Muscle of leg (tissue), 11 donors: ENCODE data around the gene GLIPR2. TPM values are rescaled to one million over a fixed set of nuclear protein-coding genes. Genes with fewer than 3 reads are reported as not detected.

Source experiments
- DNase-seq: peaks from one replicate; pipeline ENCODE4 v3.0.0; 2013
- H3K27ac ChIP-seq: one replicate; pipeline ENCODE4 v1.5.1; 2013; ENCODE audit warnings: mild to moderate bottlenecking, low read length, control low read depth
- H3K27me3 ChIP-seq: one replicate; pipeline ENCODE4 v1.6.1; 2013; ENCODE audit warnings: low read length; ENCODE audit not compliant: control insufficient read depth, insufficient read depth
- H3K36me3 ChIP-seq: one replicate; pipeline ENCODE4 v1.6.1; 2013; ENCODE audit warnings: low read length; ENCODE audit not compliant: control insufficient read depth, insufficient read depth
- H3K4me1 ChIP-seq: one replicate; pipeline ENCODE4 v1.6.1; 2013; ENCODE audit warnings: low read length; ENCODE audit not compliant: control insufficient read depth, insufficient read depth
- H3K4me3 ChIP-seq: one replicate; pipeline ENCODE4 v1.5.1; 2013; ENCODE audit warnings: low read length, control low read depth
- H3K9me3 ChIP-seq: replicated peaks from 2 replicates; pipeline ENCODE4 v1.6.1; 2013; ENCODE audit warnings: low read depth, low read length; ENCODE audit not compliant: control insufficient read depth
- WGBS: methylation state at CpG from one replicate; pipeline ENCODE4 v1.1.5; 2013; ENCODE audit warnings: missing lambda C conversion rate; ENCODE audit not compliant: insufficient coverage; 5-methylcytosine and 5-hydroxymethylcytosine counted together
- polyA plus RNA-seq, 8 donors: library from polyadenylated mRNA; unstranded; fragments of 120-200 nt; gene quantifications; one replicate each; pipeline versions ENCODE4 v1.2.1 to v1.2.3, GENCODE V29; 2013; ENCODE audit warnings: inconsistent platforms in 1 of 8, low replicate concordance in 1 of 8; ENCODE audit not compliant: insufficient read length in 8 of 8, insufficient read depth in 1 of 8
- total RNA-seq: library from RNA; stranded (reverse); fragments of 120-200 nt; gene quantifications from one replicate; pipeline ENCODE4 v1.2.4, GENCODE V29; 2013

The GLIPR2 gene
- total and polyA plus RNA-seq, 9 donors = 61.4 to 159 (median 129) TPM

DNA sequence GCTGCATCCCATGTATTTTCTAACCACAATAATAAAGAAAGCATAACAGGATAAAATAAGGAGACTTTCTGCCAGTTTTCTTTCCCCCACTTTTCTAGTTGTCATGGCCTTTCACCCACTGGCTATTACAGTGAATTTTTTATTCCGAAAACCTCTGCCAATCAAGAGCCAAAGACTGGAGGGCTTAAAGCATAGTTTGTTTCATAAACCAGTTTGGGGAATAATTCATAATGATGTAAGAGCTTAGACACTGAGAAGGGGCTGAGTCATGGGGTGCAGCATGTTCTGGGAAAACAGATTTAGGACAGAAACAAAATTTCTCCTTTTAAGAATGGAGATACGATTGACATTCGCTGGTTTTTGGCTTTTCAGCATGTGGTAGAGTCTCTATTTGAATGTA, 4.4 kb upstream of the GLIPR2 start:
- peaks cover 6% of the 10 kb centered on the region for H3K27me3 ChIP-seq
- no peak for DNase-seq
- no peaks in the 10 kb centered on the region for H3K36me3 ChIP-seq
- WGBS = 58% methylated on average over 2 of the region's 3 CpGs
- no peak overlapping the region for H3K4me3 ChIP-seq
- H3K27ac ChIP-seq = no peak overlapping the region
- no peaks in the 10 kb centered on the region for H3K9me3 ChIP-seq
- H3K4me1 ChIP-seq = peaks cover 8% of the 10 kb centered on the region

DNA sequence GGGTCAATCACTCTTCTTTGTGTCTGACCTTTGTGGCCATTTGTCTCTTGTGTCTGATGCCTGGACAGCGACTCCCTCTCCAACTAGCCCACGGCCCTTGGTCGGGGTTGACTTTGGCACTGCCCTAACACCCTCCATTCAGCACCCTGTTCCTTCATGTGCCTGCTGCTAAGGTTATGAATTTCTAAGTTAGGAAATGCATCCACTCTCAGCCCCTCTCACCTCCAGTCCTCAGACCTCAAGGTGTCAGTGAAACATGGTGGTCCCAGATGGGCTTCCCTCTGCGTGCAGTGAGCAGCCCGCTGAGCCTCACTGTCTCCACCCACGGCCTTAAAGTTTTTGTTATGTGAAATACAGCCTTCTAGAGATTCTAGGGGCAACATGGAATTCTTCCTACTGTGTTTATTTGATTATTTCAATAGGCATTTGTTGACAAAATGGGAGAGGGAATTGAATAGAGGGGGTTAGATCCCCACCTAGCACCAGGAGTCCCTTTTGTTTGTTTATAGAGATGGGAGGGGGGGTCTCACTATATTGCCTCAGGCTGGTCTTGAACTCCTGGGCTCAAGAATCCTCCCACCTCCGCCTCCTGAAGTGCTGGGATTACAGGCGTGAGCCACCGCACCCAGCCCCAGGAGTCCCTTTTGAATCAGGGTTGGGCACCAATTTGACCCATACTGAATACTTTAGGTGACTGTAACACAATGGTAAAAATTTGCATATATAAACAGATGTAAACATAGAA, 1.6 kb upstream of the GLIPR2 start:
- WGBS = 65% methylated on average over 2 of the region's 9 CpGs
- peaks cover 31% of the 10 kb centered on the region for H3K4me1 ChIP-seq
- peaks cover 6% of the 10 kb centered on the region for H3K27me3 ChIP-seq
- no peaks in the 10 kb centered on the region for H3K9me3 ChIP-seq
- H3K36me3 ChIP-seq = no peaks in the 10 kb centered on the region
- no peak overlapping the region for H3K4me3 ChIP-seq
- no peak overlapping the region for H3K27ac ChIP-seq
- DNase-seq = no peak

DNA sequence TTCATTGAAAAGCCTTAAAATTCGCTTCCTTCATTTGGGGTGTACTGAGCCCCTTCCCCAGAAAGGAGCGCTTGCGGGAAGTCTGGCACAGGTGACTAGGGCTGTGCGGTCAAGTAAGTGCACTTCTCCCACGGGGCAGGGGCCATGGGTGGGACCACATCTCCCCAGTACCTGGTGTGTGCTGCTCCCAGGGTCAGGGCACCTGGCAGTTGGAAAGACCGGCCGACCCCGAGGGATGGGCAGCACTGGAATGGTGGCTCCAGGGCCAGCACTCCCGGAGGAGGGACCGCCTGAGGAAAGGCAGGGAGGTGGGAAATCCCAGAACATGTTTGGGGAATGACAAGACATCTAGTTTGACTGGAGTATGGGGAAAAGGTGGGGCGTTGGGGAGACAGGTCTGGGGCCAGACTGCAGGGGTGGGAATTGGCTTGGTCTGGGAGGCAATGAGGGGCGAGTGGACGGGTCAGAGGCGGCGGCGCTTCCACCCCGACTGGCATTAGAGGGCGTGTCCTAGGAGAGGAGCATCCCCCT, 727 bp upstream of the GLIPR2 start:
- Histone ChIP-seq H3K4me3 (peak overlapping the region; percentile 87), H3K27me3 (peaks cover 6% of the 10 kb centered on the region), H3K27ac (no peak overlapping the region), H3K36me3 (no peaks in the 10 kb centered on the region), H3K4me1 (peaks cover 40% of the 10 kb centered on the region), H3K9me3 (no peaks in the 10 kb centered on the region)
- WGBS = 4% methylated on average over 18 of the region's 18 CpGs
- no peak for DNase-seq

DNA sequence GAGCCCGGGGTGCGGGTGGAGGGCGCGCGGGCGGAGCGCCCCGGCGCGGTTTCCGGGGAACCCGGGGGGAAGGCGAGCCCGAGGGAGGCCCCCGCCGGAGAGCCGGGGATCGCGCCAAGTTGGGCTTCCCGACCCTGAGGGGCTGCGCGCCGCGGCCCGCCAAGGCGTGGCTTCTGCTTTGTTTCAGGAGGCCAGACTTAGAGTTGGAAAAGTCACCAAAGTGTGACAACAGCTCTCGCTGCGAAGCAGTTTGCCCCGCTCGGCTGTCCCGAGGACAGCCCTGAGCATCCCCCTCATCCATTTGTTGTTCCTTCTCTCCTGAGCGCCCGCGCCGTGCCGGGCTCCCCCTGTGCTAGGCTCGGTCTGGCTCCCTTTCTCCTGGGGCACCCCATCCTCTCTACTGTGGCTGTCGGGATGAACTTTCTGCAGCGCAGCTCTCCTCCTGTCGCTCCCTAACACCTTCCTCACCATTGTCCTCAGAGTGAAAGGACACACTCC, 410 bp downstream of the GLIPR2 start:
- H3K4me1 ChIP-seq = peaks cover 51% of the 10 kb centered on the region
- H3K27ac ChIP-seq = peak overlapping the region; percentile 83
- DNase-seq = peak; percentile 64
- no peaks in the 10 kb centered on the region for H3K9me3 ChIP-seq
- peaks cover 6% of the 10 kb centered on the region for H3K27me3 ChIP-seq
- peaks cover 4% of the 10 kb centered on the region for H3K36me3 ChIP-seq
- peak overlapping the region; percentile 87 for H3K4me3 ChIP-seq
- WGBS = under 1% methylated on average over 40 of the region's 40 CpGs

DNA sequence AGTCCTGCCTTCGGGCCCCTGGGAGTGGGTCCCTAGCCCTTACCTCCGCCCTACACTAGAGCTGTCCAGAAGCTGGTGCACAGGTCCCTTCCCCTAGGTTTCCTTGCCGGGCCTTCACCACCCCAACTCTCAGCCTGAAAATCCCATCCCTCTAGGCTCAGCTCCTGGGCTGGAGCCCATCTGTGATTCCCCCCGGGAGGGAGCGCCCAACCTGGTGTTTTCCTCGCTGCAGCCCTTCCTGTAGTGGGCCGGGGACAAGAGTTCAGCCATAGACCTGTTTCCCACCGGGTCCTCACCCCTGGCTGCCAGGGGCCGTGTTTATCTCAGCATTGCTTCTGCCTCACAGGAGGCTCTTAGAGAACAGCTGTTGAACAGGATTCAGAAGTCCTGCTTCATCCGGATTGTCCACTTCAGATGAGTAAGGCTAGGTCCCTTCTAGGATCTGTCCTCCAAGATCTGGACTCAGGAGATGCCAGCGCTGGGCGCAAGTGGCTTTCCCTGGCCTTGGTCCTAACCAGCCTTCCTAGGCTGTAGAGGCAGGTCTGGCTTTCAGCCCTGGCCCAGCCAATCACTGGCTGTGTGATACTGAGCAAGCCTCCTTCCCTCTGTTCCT, 965 bp downstream of the GLIPR2 start:
- H3K27ac ChIP-seq = peak overlapping the region; percentile 83

DNA sequence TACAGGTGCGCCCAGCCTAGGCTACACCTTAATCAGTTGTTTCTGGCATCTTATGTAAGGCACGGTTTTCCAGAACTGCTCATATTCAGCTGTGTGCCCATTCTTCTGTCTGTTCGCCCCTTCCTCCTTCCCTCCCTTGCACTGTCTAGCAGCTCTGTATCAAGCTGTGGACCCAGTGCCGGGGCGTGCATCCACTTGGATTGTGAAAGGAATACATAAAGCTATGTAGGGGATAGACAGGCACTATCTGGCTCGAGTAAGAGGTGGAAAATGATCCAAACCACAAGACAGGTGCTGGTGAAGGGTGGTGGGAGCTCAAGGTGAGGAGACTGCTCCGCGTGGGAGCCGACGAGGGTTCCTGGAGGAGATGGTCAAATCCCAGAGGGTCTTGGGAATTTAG, 2.0 kb downstream of the GLIPR2 start:
- Histone ChIP-seq H3K4me1 (peaks cover 65% of the 10 kb centered on the region), H3K4me3 (no peak overlapping the region)

More for the DNA sequence above, 965 bp downstream of the GLIPR2 start:
- Histone ChIP-seq H3K36me3 (peaks cover 9% of the 10 kb centered on the region), H3K27me3 (peaks cover 6% of the 10 kb centered on the region), H3K4me3 (peak overlapping the region; percentile 87), H3K4me1 (peaks cover 56% of the 10 kb centered on the region), H3K9me3 (no peaks in the 10 kb centered on the region)
- DNase-seq = peak; percentile 74
- 16% methylated on average over 12 of the region's 12 CpGs for WGBS

DNA sequence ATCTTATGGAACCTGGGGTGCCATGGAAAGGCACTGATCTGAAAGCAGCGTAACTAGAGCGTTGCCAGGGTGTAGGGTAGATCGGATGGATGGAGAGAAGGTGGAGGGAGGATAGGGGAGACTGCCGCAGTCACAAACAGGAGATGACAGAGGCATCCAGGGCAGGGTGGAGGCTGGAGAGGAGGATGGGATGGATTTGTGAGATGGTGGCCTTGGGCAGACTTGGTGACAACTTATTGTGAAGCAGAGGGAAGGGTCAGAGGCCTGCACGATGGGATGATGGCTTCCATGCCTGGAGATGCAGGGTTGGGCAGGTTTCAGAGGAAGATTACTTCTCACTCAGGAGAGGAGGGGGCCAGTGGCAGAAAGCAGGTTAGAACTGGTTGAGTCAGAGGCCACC, 2.4 kb downstream of the GLIPR2 start:
- Histone ChIP-seq H3K27ac (no peak overlapping the region), H3K9me3 (no peaks in the 10 kb centered on the region), H3K4me1 (peaks cover 68% of the 10 kb centered on the region), H3K36me3 (peaks cover 18% of the 10 kb centered on the region), H3K4me3 (no peak overlapping the region), H3K27me3 (peaks cover 6% of the 10 kb centered on the region)
- no peak for DNase-seq
- WGBS = 86% methylated on average over 5 of the region's 5 CpGs

More for the DNA sequence above, 2.0 kb downstream of the GLIPR2 start:
- WGBS = 90% methylated on average over 7 of the region's 10 CpGs
- no peak overlapping the region for H3K27ac ChIP-seq
- H3K27me3 ChIP-seq = peaks cover 6% of the 10 kb centered on the region
- no peak for DNase-seq
- peaks cover 14% of the 10 kb centered on the region for H3K36me3 ChIP-seq
- H3K9me3 ChIP-seq = no peaks in the 10 kb centered on the region

DNA sequence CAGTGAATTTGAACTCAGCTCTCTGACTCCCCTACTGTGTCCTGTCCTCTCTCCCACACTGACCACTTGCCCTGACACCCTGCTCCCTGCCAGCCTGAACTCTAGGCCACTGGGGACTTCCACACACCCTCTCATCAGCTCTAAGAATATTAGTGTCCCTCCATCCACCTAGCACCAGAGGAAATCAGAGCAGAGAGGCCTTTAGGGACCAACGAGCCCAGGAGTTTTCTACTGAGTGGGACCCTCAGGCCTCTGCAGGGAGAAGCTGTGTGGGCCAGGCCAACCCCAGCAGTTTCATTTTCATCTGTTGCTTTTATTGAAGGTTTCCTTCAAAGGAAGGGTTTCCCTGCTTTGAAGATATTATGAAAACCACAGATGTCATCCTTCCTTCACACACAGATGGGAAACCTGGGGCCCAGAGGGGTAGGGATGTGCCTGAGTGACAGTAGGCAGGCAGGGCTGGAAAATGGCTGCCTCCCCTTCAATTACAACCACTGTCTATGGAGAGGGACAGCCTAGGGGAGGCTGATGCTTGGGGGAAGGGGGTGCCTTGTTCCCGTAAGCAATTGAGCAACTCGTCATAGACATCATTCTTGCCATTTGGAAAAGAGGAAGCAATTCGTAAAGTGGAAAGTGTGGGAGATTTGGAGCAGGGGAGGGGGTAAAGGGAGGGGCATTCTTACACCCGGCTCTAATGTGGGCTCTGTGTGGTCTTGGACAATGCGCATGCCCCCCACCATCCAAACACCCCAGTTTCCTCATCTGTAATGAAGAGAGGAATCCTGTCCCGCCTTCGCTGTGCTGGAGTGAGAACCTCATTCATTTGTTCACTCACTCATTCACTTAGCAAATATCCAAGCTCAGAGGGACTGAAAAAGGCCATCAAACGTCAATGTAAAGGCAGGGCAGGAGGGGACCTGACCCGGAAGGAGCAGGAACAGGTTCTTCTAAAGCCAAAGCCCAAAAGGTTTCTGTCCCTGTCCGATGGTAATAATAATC, 3.9 kb downstream of the GLIPR2 start:
- Histone ChIP-seq H3K4me1 (peaks cover 68% of the 10 kb centered on the region), H3K27me3 (peaks cover 6% of the 10 kb centered on the region), H3K9me3 (no peaks in the 10 kb centered on the region), H3K36me3 (peaks cover 31% of the 10 kb centered on the region), H3K27ac (peak overlapping the region; percentile 39), H3K4me3 (no peak overlapping the region)
- WGBS = 80% methylated on average over 3 of the region's 11 CpGs
- DNase-seq = peak; percentile 48

DNA sequence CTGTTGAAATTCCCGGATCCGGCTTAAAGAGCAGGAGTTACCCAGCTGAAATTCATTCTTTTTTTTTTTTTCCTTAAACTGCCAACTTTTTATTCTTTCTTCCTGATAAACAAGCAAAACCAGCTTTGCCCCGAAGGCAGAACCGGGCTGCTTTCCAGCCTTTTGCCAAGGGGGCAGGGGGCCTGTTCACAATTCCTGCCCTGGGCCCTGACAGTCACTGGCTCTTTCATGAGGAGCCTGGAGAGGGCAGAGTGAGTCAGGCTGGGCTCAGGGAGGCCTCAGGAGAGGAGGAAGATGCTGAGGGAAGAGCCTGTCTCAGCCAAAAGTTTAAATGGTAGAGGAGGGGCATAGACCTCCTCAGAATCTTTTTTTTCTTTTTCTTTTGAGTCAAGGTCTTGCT, 4.8 kb downstream of the GLIPR2 start:
- Histone ChIP-seq H3K4me3 (no peak overlapping the region), H3K4me1 (peaks cover 60% of the 10 kb centered on the region), H3K9me3 (no peaks in the 10 kb centered on the region), H3K36me3 (peaks cover 38% of the 10 kb centered on the region), H3K27ac (no peak overlapping the region), H3K27me3 (no peaks in the 10 kb centered on the region)
- DNase-seq = peak; percentile 53
- no CpG with 5 or more reads among the region's 4 CpGs for WGBS
